NCI-H82 treated with DMSO at 0.1 percent for 48 hours (cell line): ENCODE measurements around the gene ADAMTS2.

ENCODE experiments used
- DNase-seq: peaks from one replicate; lab custom pipeline; 2025; ENCODE audit not compliant: unreplicated experiment; lab: John Stamatoyannopoulos, UW

ADAMTS2 gene

DNA sequence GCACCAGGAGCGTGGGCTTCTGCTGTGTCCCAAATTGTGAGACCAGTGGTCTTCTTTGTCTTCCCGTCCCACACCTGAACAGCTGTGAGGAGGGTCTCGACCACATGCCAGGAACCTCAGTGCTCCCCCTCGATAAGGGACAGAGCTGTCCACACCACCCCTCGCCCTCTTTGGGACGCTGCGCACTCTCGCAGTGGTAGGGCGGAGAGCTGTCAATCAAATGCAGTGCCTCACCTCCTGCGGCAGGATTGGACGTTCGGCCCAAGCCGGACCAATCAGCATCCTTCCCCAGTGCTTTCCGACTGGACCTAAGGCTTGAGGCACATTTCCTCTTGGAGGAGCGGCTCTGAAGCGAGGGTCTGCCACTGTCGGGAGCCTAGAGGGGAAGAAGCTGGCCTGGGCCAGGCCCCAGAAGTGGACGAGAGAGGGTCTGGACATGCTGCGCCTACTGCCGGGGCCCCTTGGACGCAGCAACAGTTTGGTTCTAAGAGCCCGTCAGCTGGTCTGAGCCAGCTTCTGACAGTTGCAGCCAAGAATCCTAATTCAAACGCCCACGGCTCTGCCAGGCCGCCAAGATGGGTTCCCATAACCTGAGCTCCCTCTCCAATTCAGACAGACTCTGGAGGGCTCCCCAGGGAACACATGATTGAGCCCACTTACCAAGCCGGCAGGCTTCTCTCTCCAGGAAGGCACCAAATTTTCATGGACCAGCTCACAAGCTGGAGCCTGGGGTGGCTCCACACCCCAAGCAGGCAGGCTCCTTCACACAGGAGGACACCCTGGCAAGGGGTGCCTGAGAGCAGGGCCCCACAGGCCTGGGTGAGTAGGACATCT is 28.1 kb upstream of the ADAMTS2 start:
- DNase-seq: no peak

DNA sequence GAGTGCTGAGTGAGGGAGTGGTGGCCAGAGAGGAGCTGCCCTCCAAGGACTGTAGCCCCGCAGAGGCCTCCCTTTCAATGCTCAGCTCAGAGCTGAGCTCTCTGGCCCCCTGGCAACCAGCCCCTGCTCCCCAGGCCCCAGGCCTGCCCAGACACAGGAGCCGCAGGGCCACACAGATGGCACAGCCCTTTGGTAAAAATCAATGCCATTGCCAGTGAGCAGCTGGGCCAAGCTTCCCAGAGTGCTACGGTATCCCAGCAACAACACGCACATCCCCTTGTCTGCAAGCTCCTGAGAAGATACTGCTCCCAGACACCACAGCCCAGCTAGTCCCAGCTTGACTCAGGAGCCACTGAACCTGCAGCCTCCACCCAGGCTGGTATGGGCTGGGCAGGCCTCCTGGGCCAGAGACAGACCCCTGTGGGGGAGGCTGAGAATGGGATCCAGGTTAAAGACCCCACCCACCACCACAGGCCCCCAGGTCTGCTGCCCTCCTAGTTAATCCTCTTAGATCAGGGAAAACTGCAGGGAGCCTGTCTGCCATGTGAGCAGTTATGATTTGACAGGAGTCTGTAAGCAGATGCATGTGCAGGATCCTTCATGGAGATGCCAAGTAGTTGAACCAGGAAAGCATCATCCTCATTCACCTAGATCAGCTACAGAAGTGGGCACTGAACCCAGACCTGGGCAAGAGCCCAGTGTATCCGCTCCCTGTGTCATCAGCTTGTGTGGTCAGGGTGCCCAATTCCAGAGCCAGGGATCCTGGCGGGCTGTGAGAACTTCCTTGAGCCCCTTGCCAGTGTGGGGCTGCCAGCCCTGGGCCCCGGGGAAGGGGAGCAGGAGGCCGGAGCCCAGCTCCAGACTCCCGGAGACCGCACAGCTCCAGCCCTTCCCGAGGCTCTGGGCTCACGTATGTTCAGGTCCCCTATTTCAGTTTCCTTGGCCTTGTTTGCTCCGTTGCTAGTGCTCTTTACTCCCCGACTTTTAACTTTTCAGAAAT is 26.7 kb upstream of the ADAMTS2 start:
- DNase-seq: peak; percentile 9

DNA sequence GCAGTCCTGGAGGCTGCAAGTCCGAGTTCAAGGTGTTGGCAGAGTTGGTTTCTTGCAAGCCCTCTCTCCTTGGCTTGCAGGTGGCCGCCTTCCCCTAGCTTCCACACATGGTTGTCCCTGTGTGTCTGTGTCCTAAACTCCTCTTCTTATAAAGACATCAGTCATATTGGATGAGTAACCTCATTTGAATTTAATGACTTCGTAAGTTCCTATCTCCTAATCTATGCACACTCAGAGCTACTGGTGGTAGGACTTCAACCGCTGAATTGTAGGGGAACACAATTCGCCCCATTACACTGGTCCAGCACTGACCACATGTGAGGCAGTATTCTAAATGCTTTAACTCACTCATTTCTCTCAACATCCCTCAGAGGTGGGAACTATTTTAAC is 25.9 kb upstream of the ADAMTS2 start:
- DNase-seq: no peak

DNA sequence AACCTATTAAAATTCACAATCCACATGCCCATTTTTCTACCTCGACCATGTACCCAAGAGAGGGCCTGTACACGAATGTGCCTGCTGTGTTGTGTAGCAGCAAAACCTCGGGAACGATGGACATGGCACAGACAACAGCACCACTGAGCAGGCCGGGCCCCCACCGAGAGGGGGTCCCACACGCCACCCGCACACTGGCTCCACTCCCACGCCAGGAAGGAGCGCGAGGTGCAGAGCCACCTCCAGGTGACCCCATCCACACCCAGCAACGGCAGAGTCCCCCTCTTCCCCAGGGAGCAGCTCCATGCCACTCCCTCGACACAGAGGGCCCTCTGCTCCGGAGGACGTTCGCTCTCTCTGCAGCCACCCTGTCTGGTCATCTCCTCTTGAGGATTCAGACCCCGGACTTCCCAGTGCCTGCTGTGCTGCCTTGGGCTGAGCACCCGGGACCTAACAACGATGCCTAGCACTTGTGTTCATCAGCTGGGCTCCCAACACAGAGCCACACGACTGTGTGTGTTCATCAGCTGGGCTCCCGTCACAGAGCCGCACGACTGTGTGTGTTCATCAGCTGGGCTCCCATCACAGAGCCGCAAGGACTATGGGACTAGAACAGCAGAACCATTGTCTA is 25.3 kb upstream of the ADAMTS2 start:
- no peak for DNase-seq

DNA sequence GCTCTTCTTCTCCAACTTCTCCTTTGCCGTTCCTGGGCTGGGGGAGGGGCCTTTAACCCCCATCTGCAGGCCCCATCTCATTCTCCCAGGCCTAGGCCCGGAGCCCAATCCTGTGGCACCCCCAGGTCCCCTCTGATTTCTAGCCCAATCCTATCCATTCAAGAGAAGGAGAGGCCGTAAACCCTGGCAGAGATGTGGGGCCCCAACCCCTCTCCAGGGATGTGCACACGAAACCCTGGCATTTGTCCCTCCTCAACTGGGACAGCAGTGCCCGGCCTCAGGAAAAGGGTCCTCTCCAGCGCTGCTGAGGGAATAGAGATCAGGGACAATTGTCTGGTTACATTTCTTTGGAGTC is 24.2 kb upstream of the ADAMTS2 start:
- DNase-seq: no peak

DNA sequence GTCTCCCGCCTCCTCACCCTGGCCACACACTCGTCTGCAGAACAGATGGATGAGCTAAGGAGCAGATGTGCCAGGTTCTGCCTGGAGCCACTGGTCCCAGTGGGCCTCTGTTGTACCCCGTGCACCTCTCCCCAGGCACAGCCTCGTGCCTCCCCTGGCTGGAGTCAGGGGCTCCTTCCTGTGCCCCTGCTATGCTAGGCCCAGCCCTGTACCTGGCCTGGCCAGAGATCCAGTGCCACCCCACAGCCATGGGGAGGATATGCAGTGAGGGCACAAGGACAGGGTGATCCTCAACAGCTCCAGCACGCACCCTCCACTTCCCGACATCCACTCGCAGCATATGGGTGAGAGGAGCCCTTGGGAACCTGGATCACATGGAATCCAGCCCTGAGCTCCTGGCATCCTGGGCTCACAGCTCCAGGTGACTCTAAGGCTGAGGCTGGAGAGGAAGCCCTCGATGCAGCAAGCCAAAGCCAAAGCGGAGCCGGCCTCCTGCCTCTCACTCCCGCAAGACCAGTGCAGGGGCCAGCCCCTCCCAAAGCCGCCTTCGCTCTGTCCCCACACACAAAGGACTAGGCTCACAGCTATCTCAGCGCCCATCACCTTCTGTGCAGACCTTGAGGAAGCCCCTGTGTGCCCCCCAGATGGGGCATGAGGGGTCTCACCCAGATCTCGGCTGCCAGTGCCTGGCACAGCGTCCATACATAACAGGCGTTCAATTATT is 23.7 kb upstream of the ADAMTS2 start:
- DNase-seq: no peak

DNA sequence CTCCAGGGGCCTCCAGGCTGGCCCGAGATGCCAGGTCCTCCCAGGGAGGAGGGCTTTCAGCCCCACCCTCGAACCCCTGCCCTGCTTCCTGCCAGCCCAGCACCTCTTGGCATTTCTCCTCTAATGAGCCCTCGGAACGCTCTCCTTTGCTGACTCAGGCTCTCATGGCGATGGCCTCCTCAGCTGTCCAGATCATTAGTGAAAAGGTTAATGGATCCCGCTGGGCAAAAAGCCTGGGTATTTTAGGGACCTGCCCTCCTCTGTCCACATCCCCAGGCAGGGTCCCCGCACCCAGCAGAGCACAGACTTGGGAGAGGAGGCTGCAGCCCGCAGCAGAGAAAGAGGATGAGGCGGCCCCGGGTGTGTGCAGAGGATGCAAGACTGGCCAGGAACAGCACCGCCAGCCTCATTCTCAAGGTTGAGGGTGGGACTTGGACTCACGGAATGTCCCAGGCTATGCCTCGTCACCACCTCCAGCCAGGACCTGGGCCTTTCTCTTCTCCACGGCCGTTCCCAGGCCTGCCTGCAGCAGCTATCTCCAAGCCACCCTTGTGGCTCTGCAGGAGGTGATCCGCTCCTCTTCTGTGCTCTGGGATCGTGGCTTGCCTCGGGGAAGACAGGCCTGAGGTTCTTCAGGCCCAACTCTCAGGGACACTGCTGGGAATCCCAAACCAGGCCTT is 23.0 kb upstream of the ADAMTS2 start:
- DNase-seq: no peak

DNA sequence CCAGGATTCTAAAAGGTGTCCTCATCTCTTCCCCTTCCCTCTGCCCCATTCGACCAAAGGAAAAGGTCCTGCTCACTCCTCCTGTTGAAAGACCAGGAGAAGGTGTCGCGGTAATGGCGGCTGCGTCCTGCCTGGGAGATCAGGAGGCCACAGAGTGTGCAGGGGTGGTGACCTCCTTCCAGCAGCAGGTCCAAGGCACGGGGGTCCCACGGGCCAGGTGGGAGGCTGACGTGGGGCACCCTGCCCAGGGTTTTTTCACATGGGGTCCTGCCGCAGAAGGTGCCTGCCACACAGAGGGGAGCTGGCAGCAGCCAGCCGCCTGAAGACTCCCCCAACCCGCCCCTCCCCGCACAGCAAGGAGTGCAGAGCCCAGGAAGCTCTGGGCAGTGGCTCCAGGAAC is 22.2 kb upstream of the ADAMTS2 start:
- no peak for DNase-seq

DNA sequence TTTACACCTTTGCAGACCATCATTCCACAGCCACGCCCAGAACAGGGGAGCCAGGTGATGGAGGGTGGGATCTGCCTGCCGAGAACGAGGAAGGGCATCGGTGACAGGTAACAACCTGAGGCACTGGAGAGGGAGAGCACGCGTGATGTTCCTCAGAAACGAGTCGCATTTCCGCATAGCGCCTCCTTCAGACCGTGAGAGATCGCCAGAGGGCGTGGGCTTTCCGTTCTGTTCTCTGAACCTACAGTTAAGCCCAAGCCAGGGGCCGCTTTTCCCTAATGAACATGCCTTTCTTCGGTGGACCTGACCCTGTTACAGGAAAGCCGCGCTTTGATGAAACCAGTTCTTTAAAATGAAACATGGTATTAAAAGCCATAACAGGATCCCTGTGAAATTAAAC is 17.1 kb upstream of the ADAMTS2 start:
- DNase-seq: no peak

DNA sequence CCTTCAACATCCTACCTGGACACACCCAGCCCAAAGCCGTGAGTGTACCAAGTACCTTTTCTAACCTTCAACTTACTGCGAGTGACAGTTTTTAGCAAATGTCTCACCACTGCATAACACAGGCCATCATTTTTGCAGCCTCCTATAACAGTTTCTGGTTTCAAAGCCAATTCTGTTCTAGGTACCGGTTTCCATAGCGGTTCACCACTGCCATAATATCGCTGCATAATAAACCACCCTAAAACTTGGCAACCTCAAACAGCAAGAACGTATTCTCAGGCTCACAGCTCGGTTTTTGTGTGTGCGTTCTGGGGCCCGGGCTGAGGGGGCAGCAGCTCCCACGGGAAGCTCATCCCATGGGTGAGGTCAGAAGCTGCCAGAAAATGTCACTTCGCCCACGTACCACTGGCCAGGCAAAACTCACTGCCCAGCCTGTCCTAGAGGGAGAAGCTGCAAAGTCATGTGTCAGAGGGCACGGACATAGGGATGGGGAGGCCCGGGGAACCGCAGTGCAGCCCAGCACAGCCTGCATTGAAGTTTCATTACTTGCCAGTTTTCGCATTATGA is 15.9 kb upstream of the ADAMTS2 start:
- DNase-seq: no peak

DNA sequence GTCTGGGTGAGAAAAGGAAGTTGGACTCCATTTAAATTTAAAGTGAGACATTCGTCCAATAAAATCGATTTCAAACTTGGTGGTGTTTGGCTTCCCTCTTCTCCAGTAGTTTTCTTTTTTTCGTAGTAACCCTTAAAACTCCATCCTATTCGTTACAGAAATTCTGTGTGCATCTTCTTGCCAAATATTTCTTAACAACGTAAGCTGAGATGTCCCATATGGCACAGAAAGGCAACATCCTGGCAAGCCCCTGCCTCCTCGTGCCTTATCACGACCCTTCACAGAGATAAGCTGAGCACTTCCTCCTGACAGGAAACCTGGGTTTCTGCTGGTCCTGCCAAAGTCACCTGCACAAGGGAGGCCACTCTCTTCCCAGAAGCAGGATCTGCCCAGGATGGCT is 11.8 kb upstream of the ADAMTS2 start:
- DNase-seq: no peak

DNA sequence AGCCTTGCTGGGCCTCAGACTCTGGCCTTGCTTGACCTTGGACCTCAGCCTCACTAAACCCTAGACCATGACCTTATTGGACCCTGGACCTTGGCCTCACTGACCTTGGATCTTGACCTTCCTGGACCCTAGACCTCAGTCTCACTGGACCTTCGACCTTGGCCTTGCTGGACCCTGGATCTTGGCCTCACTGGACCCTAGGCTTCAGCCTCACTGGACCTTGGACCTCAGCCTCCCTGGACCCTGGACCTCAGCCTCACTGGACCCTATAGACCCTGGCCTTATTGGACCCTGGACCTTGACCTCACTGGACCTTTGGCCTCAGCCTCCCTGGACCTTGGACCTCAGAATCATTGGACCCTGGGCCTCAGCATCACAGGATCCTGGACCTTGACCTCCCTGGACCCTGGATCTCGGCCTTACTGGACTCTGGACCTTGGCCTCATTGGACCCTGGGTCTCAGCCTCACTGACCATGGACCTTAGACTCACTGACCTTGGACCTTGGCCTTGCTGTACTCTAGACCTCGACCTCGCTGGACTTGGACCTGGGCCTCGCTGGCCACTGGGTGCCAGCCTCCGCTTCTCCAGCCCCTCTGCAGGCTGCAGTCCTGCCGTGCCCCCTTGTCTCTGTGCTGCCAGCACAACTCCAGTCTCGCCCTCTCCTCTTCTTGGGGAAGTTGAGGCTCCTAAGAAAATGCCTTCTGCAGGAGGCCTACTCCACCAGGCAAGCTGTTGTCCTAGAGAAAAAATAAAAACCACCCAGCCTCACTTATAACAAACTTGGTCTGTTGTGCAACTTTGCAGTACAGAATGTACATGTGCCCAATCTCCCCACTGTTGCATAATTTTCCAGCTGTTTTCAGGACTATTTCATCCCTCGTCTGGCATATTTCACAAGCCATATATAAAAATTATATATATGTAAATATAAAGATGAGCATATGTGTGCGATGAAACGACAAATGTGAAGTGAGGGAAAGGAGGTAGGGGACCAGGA is 11.0 kb upstream of the ADAMTS2 start:
- DNase-seq: no peak

DNA sequence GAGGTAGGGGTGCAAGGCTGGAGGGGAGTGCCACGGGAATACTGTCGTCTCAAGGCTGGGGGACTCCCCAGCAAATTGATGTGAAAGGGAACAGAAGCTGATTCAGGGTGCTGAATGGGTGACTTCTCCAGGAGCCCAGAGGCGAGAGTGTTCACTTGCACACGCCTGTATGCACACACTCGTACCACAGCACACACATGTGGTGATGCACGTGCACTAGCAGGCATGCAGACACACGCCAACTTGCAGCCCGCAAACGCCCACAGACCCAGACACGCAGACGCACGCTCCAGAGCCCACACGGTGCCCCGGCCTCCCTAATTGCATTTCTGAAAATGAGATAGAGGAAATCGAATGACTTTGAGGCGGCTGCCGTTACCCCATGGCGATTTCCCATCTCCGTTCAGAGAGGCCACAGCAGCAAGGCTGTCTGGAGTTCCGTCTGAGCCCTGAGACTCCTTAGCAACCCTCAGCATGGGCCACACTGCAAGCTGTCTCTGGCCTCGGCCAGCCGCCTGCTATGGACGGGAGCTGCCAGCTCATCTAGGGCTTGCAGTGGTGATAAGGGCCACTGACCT is 9.1 kb upstream of the ADAMTS2 start:
- DNase-seq: no peak

DNA sequence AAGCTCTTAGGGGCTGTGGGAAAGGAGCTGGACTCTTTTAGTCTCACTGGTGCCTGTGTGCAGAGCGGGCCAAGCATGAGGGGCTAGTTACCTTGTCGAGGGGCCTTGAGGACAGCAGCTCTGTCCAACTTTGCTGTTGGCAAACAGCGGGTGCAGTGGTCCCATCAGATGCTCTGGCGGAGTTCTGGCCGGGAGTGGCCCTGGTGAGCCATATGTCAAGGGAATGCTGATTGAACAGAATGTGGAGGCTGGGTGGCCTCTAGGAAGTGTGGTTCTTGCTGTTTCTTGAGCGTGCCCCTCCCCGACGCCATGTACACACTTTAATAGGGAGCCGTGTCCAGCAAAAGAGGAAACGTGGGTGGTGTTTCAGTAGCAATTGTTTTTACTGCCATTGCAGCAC is 3.6 kb upstream of the ADAMTS2 start:
- no peak for DNase-seq

DNA sequence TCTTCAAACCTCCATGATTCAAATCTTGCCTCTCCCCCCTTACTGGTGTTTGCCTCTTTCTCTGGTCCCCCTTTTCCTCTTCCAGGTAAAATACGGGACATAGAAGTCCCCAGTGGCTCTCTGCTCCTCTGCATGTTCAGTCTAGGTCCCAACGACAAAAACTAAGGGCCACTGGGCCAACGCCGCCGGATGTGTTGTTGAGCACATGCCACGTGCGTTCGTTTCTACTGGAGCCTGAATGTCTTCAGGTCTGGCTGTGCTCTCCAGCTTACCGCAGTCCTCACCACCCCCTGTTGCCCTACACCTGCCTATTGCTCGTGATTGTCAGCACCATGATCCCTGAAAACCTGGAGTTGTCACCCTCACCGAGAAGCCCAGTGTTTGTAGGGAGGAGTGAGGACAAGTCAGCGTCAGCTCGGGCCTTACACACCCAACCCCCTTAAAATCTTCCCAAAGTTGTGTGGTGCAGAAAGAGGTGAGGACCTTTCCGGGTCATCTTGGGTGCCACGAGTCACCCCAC is 2.8 kb upstream of the ADAMTS2 start:
- DNase-seq: no peak

DNA sequence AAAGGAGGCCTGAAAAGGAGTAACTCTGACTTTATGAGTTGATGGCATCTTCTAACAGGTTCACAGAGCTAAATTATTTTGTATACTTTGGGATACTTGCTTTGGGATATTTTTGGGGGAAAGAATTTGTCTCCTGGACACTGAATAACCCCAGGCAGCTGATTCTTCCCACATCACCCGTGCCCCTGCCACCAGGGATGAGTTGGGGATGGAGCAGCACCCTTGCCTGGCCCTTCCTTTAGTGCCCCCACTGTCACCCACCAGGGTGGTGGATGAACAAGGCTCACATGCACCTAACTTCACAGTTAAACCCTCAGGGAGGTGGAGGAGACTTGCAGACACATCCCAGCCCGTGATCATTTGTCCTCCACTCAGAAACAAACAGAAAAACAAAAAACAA is 2.3 kb upstream of the ADAMTS2 start:
- no peak for DNase-seq

DNA sequence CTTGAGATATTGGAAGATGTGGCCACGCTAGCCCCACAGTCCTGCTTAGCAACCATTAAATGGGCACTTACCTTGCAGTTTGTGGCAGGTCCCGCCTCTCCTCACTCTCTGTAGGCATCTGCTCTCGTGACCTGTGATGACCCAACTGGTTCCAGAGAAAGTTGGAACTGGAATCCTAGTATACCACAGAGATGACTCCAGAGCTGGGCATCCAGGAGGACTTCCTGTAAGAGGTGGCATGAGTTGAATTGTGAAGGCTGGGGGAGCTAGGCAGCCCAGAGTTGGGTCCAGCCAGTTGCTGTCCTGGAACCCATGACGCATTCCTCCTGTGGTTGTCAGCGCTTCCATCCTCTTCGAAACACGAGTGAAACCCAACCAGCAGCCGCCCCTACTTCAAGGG is 1.6 kb upstream of the ADAMTS2 start:
- no peak for DNase-seq

DNA sequence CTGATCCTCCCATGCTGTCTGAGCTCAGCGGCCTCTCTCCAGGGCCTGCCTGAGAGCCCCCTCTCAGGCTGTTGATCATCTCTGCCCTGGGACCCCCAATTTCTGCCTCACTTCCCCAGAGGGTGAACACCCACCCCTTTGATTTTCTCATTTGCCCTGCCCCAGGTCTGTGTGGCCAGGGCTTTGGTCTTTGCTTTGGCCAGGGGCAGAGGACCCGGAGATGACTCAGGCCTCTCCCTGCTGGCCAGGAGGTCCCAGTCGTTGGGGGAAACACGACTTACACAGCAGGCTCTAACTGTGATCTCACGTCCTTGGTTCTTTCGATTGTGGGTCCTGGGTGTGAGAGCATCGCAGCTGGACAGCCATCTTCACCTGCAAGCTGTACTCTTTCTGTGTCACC is 1.1 kb upstream of the ADAMTS2 start:
- DNase-seq: no peak

DNA sequence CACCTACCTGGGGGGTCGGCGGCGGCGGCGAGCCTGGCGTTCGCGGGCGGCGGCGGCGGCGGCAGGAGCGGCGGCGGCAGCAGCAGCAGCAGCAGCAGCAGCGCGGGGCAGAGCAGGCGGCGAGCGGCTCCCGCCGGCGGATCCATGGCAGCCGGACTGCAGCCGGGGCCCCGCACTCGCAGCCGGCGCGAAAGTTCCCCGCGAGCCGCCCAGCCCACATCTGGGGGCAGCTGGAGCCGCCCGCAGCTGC is 153 bp downstream of the ADAMTS2 start:
- DNase-seq: no peak
